ENCODE measurements around the gene ISG20L2.

The ISG20L2 gene

GRCh38 chr1:156752843-156753482 is 24.4 kb upstream of the ISG20L2 start:
- DNase-seq (ENCODE audit: low read depth) = no peak

- DNase-seq (ENCODE audit: low read depth) = peak; percentile 77
Measured at GRCh38 chr1:156751757-156752481, 23.4 kb upstream of the ISG20L2 start.

DNA sequence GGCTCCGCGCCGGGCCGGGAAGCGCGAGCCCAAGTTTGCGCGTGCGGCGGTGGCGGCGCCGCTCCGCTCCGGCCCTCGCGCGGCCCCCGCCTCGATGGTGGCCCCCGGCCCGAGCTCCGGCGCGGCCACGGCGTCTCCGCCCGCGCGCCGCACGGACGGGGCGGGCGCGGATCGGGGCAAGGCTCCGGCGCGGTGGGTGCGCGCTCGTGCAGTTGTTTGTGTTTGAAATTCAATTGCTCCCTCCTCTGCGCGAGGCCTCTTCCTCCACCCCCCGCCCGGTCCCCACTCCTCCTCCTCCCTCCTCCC is 22.8 kb upstream of the ISG20L2 start, which contains the start of gene HDGF:
Gene HDGF (minus strand): TSS at position 225 of the 306 bp plus-strand sequence. CDS start 246 bp downstream, outside the sequence.
- no peak for DNase-seq (ENCODE audit: low read depth)

- no peak for DNase-seq (ENCODE audit: low read depth)
Measured at GRCh38 chr1:156750711-156751450, 22.3 kb upstream of the ISG20L2 start.

DNA sequence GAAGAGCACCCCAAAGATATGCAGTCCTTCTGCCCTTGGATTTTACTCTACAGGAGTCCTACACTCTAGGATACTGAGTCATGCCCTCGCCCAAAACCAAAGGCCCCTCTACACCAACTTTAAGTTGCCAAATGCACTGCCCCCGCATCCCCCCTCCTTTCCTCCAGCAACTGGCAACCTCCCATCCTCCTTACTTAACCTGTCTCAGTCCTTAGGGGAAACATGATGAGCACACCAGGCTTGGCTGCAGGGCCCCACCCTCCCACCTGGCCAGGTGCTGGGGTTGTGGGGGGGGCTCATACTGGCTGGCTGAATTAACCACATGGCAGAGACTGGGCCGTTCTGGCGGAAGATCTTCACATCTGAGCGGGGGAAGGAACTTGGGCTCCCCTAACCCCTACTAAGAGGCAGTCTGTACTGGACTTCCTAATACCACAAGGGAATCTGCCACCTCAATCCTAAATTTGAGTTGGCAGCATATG is 21.7 kb upstream of the ISG20L2 start:
- no peak for DNase-seq (ENCODE audit: low read depth)

DNA sequence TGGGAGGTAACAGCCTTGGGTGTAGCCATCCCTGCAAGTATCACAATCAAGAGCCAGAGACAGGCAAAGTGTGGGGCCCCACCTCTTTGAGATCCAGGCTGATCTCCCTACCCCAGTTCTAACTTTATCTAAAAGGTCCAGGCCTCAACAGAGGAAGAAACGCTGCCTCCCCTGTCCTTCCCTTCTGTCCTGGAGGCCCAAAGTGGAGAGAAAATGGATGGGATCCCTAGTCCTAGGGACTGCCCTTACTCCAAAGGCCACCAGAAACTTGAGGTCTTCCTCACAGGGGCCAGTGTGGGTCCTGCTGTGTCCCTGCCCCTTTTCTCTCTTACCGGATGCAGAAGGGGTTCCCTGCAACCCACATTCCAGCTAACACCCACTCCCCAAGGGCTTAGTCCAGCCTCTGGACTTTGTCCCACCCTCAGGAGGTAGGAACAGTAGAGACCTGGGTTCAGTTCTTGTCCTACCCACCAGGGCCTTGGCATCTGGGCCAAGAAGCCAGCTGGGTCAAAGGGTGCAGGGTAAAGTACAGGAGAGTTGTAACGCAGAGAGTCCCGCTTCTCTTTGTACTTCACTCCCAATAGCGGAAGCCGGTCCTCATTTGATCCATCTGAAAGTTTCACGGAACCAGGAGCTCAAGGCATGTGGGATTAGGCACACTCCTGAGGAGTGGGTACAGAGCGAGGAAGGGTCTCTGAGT is 21.0 kb upstream of the ISG20L2 start:
- no peak for DNase-seq (ENCODE audit: low read depth)

DNA sequence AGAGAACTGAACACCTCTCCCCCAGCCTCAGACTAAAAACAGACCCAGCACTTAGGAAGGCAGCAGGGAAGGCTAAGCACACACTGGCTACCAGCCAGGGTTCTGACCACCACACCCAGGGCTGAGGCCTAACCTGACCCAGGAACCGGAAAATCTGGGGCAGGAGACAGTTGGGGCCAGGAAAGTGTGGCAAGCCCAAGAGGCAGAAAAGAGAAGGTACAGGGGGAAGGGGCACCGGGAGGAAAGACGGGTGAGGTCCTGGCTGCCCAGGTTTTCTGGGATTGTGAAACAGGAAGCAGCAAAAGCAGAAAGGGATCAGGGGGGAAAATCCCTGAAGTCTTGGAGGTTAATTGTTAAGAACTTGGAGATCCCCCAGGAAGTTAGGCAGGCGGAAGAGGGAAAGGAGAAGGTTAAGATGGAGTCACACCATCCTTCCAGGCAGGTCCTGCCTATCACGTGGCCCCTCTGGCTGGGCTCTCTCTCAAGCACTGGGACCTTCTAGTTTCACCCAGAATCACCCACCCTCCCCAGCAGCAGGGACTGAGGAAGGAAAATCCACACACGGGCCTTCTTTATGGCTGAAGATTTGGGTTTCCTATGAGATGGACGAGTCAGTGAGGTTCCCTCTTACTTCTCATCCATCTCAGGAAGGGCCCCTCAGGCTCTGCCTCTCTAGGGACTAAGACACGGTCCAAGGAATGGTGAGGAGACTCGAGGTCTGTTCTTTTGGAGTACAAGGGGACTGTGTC is 20.3 kb upstream of the ISG20L2 start:
- no peak for DNase-seq (ENCODE audit: low read depth)

- no peak for DNase-seq (ENCODE audit: low read depth)
Measured at GRCh38 chr1:156747742-156748669, 19.4 kb upstream of the ISG20L2 start.

DNA sequence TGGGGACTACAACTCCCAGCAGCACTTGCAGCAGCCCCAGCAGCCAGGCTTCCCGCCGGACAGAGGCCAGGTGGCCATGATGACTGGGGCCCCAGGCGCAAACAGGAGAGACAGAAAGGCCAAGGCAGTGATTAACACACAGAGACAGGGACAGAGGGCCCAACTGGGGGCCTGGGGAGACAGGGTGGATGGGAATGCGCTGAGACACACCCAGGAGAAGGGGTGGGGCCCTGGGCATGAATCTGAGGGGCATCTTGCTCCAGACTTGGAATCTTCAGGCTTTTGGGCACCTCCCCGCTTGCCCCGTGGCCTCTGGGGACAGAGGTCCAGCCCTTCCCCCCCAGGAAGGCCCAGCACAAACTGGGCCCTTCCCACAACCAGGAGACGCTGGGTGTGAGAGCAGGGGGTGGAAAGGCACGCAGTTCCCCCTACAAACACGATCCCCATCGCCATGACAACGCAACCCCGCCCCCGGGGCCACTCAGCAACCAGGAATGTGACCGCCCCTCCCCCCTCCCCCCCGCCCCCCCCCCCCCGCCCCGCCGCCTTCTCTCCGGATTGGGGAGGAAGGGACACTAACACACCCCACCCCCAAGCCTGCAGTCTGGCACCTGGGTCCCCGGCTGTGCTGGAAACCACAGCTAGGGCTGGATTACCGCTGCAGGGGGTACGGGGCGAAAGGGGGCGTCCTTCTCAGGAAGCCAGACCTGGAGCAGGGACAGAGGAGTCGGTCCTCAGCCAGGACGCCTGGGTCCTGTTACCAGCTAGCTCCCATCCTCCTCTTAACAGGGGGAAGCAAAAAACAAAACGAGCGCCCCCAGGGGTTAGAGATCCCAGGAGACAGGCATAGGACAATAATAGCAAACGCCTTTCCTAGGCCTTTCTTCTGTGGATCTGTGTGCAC is 18.4 kb upstream of the ISG20L2 start:
- peak; percentile 86 for DNase-seq (ENCODE audit: low read depth)

DNA sequence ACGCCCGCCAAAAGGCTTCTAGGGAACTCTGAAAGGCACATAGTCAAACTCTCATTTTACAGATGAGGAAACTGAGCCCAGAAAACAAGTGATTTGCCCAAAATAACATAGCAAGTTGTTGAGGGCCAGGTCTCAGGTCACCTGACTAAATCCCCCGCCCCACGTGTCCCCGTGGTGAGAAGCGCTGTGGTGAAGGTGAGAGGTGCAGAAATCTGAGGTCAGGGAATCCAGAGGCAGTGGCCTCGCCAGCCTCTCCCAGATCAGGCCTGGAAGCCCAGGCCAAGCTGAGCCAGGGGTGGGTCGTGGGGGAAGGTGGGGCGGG is 17.8 kb upstream of the ISG20L2 start:
- DNase-seq (ENCODE audit: low read depth) = no peak

- no peak for DNase-seq (ENCODE audit: low read depth)
Measured at GRCh38 chr1:156745881-156746280, 17.3 kb upstream of the ISG20L2 start.

GRCh38 chr1:156744786-156745419 is 16.3 kb upstream of the ISG20L2 start:
- no peak for DNase-seq (ENCODE audit: low read depth)

- DNase-seq (ENCODE audit: low read depth) = no peak
Measured at GRCh38 chr1:156744344-156744743, 15.8 kb upstream of the ISG20L2 start.

DNA sequence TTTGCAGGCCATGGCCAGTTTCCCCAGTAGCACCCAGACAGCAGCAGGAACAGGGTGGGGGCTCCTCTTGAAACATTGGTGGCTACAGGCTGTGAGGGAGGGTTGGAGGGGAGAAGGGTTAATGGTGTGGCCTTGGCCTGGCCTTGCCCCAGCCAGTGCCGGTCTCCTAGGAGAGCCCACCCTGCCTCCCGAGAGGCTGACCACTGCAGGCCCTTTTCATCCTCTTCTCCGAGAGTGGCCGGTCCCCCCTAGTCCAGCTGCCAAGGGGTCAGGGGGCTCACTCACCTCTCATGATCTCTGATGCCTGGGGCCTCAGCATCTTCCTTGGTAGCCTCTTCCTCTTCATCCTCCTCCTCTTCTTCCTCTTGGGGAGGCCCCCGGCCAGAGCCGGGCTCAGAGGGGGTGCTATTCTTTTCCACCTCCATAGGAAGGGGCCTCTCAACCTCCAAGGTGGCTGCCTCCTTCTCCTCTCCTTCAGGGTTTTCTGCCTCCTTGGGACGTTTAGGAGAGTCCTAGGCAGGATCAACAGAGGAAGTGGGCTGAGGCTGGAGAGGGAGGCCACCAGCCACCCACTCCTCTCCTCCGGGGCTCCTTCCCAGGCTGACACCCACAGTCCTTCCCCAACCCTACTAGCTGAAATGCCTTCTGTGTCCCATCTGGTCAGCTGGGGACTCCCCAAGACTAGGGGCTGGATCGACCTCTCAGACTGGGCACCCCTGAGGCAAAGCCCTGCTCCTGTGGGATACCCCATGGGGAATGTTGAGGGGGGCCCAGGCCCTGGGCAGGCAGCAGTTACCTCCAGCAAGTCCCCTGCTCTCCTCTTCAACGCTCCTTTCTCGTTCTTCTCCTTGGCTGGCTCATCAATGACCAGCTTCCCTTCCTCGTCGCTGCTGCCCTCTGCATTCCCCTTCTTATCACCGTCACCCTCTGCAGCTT is 15.1 kb upstream of the ISG20L2 start:
- no peak for DNase-seq (ENCODE audit: low read depth)

- DNase-seq (ENCODE audit: low read depth) = no peak
Measured at GRCh38 chr1:156742801-156743200, 14.2 kb upstream of the ISG20L2 start.

GRCh38 chr1:156742017-156742416 is 13.5 kb upstream of the ISG20L2 start:
- DNase-seq (ENCODE audit: low read depth) = no peak

GRCh38 chr1:156741481-156741983 is 13.0 kb upstream of the ISG20L2 start:
- DNase-seq (ENCODE audit: low read depth) = no peak
